ENCODE results near the gene NKAIN2. TPM values are rescaled to one million over a fixed set of nuclear protein-coding genes. Genes with fewer than 3 reads are reported as not detected.

NKAIN2 gene
- total RNA-seq, 2 donors from 2014 or later = 0.31 to 2.3 TPM

DNA sequence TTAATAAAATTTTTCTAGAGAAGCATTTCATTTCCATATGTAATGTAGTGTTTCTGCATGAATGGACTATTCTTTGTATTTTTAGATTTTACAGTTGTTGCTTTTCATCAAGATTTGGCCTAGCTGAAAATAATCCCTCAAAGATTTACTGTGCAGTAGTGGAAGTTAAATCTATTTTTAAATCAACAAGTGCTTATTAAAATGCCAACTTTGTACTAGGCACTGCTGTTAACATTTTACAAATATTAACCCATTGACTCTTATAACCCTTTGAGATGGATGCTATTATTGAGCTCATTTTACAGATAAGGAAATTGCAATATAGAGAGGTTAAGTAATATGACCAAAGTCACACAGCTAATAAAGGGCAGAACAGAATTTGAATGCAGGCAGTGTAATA is 274.5 kb downstream of the NKAIN2 start:
- no peaks in the 10 kb centered on the region for H3K9me3 ChIP-seq
- no peaks in the 10 kb centered on the region for H3K27me3 ChIP-seq
- no peak overlapping the region for H3K4me3 ChIP-seq
- peaks cover 0 to 5% of the 10 kb centered on the region in 2 donors for H3K4me1 ChIP-seq
- DNase-seq (ENCODE audit: low spot score) = no peak
- no peak overlapping the region for H3K27ac ChIP-seq
- H3K36me3 ChIP-seq = no peaks in the 10 kb centered on the region
- TF ChIP-seq, protein P1, sequence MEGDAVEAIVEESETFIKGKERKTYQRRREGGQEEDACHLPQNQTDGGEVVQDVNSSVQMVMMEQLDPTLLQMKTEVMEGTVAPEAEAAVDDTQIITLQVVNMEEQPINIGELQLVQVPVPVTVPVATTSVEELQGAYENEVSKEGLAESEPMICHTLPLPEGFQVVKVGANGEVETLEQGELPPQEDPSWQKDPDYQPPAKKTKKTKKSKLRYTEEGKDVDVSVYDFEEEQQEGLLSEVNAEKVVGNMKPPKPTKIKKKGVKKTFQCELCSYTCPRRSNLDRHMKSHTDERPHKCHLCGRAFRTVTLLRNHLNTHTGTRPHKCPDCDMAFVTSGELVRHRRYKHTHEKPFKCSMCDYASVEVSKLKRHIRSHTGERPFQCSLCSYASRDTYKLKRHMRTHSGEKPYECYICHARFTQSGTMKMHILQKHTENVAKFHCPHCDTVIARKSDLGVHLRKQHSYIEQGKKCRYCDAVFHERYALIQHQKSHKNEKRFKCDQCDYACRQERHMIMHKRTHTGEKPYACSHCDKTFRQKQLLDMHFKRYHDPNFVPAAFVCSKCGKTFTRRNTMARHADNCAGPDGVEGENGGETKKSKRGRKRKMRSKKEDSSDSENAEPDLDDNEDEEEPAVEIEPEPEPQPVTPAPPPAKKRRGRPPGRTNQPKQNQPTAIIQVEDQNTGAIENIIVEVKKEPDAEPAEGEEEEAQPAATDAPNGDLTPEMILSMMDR (IDR thresholded peaks at IDR 0.05) = no peak

DNA sequence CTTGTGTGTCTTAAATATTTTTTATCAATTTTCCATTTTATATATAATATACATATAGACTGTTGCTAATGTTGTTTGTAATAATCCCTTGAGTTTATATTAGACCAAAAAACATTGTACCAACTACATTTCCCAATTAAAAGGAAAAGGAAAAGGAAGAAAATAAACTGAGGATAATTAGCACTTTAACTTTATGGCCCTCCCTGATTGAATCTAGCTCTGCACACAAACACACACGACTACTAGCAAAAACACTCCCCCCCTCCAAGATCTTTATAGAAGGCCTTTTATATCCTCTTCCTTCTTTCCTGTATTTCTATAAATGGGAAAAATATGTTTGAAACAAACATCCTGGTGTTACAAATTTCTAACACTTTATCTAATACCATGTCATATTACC is 276.8 kb downstream of the NKAIN2 start:
- TF ChIP-seq, protein P1 (IDR thresholded peaks at IDR 0.05) = no peak
- Histone ChIP-seq H3K27ac (no peak overlapping the region), H3K36me3 (no peaks in the 10 kb centered on the region), H3K4me1 (peaks cover 0 to 5% of the 10 kb centered on the region in 2 donors), H3K9me3 (no peaks in the 10 kb centered on the region), H3K4me3 (no peak overlapping the region), H3K27me3 (no peaks in the 10 kb centered on the region)
- no peak for DNase-seq (ENCODE audit: low spot score)

DNA sequence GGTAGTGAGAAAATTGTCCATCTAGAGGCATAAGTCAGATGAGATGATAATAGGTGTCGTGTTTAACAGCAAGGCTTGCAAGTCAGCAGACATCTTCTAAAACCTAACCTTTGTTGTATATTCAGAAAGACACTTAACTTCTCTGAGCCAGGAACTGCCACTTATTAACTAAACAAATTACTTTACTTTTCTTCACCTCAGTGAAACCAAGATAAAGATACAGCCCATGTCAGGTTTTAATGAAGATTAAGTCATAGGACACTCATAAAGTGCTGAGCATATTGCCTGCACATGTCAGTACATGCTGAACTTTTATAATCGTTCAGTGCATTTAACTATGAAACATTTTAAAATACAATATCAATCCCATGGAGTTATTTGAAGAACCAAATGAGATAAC is 286.8 kb downstream of the NKAIN2 start:
- Histone ChIP-seq H3K4me3 (no peak overlapping the region), H3K27ac (no peak overlapping the region), H3K36me3 (no peaks in the 10 kb centered on the region), H3K4me1 (no peaks in the 10 kb centered on the region), H3K27me3 (no peaks in the 10 kb centered on the region), H3K9me3 (no peaks in the 10 kb centered on the region)
- TF ChIP-seq, protein P1 (IDR thresholded peaks at IDR 0.05) = no peak
- no peak for DNase-seq (ENCODE audit: low spot score)

DNA sequence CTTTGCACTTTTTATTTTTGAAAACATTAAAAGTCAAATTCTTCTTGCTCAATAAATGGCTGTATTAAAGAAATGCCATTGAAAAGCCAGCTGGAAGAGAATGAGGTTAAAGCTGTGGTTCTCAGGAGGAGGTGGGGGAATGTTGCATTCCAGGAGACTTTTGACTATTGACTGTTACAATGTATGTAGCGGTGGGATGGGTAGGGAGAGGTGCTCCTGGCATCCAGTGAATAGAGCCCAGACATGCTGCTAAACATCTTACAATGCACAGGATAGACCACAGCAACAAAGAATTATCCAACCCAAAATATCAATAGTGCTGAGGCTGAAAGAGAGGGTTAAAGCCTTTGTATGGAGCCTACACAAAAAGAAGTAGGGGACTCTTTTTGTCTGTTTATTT is 295.9 kb downstream of the NKAIN2 start:
- Histone ChIP-seq H3K9me3 (no peaks in the 10 kb centered on the region), H3K36me3 (no peaks in the 10 kb centered on the region), H3K27ac (no peak overlapping the region), H3K4me1 (no peaks in the 10 kb centered on the region), H3K27me3 (no peaks in the 10 kb centered on the region), H3K4me3 (no peak overlapping the region)
- no peak for DNase-seq (ENCODE audit: low spot score)
- TF ChIP-seq, protein P1 (IDR thresholded peaks at IDR 0.05) = no peak

DNA sequence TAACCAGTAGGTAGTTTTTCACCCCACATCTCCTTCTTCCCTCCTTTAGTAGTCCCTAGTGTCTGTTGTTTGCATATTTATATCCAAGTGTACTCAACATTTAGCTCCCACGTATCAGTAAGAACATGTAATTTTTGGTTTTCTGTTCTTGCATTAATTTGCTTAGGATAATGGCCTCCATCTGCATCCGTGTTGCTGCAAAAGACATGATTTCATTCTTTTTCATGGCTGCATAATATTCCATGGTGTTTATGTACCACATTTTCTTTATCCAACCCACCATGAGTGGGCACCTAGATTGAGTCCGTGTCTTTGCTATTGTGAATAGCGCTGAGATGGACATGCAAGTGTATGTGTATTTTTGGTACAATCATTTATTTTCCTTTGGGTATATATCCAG is 306.8 kb downstream of the NKAIN2 start:
- Histone ChIP-seq H3K27me3 (no peaks in the 10 kb centered on the region), H3K9me3 (peaks cover 0 to 9% of the 10 kb centered on the region in 2 donors), H3K27ac (no peak overlapping the region), H3K4me3 (no peak overlapping the region), H3K4me1 (no peaks in the 10 kb centered on the region), H3K36me3 (no peaks in the 10 kb centered on the region)
- TF ChIP-seq, protein P1 (IDR thresholded peaks at IDR 0.05) = no peak
- no peak for DNase-seq (ENCODE audit: low spot score)

DNA sequence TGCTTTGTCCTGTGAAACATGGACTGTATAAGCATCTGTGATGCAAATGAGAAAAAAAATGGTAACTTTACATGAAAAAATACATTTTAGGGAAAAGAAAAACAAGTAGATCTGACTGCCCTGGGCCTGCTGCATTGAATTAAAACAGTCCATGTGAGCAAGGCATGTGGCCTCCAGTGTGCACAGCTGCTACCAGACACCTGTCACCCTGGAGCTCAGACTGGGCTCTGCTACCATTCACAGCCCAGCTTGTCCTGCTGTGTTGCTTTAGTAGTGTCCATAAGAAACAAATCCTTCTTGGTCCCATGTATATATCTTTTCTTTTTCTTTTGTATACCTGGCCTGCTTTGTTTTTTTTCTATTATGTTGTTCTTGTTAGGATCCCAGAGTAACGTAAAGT is 315.9 kb downstream of the NKAIN2 start:
- Histone ChIP-seq H3K27ac (no peak overlapping the region), H3K4me1 (no peaks in the 10 kb centered on the region), H3K27me3 (no peaks in the 10 kb centered on the region), H3K9me3 (no peaks in the 10 kb centered on the region), H3K4me3 (no peak overlapping the region), H3K36me3 (no peaks in the 10 kb centered on the region)
- TF ChIP-seq, protein P1 (IDR thresholded peaks at IDR 0.05) = no peak
- DNase-seq (ENCODE audit: low spot score) = no peak
